WTC11 (cell line): ENCODE results near the gene HDAC1. TPM values are rescaled to one million over a fixed set of nuclear protein-coding genes. Genes with fewer than 3 reads are reported as not detected.

Experiments
- ATAC-seq: fragments of 200-7000 bp; cut with Tn5 transposase; 2 replicates; pipeline ENCODE4 v1.10.0; 2021; ENCODE audit warnings: mild to moderate bottlenecking, moderate library complexity
- CTCF ChIA-PET: fragments of 300-600 bp; sonication (Branson Sonifier 250); formaldehyde crosslinking; loops from one replicate; lab custom pipeline; 2021; ENCODE audit warnings: antibody characterized with exemption; lab: Charles Lee
- POLR2A ChIA-PET: fragments of 350-600 bp; sonication (Branson Sonifier 250); formaldehyde crosslinking; loops from one replicate; lab custom pipeline; 2021; ENCODE audit warnings: antibody characterized with exemption; lab: Charles Lee
- DNase-seq: peaks from one replicate; pipeline ENCODE4 v3.0.0; 2021; ENCODE audit warnings: low spot score
- H3K27ac Mint-ChIP-seq: 2 replicates; pipeline ENCODE4 v1.8.0; 2021; ENCODE audit warnings: mixed read lengths
- H3K27me3 Mint-ChIP-seq: 2 replicates; pipeline ENCODE4 v1.8.0; 2021; ENCODE audit warnings: low read depth, mild to moderate bottlenecking, moderate library complexity, mixed read lengths
- H3K36me3 Mint-ChIP-seq: 2 replicates; pipeline ENCODE4 v1.8.0; 2021; ENCODE audit warnings: mixed read lengths
- H3K4me1 Mint-ChIP-seq: 2 replicates; pipeline ENCODE4 v1.8.0; 2022; ENCODE audit warnings: mixed read lengths
- H3K4me3 Mint-ChIP-seq: 2 replicates; pipeline ENCODE4 v1.8.0; 2021; ENCODE audit warnings: mild to moderate bottlenecking, moderate library complexity, mixed read lengths
- H3K9me3 Mint-ChIP-seq: 2 replicates; pipeline ENCODE4 v1.8.0; 2021; ENCODE audit warnings: mixed read lengths
- ARID4B ChIP-seq: sonication (generic); formaldehyde crosslinking; IDR thresholded peaks from 2 replicates; pipeline ENCODE4 v1.8.0; 2023; ENCODE audit warnings: missing genetic modification reagents, mild to moderate bottlenecking, borderline replicate concordance
- ATF1 ChIP-seq: sonication (generic); formaldehyde crosslinking; IDR thresholded peaks from 2 replicates; pipeline ENCODE4 v1.8.1; 2023; ENCODE audit warnings: mild to moderate bottlenecking, moderate library complexity, missing genetic modification reagents
- CDX4 ChIP-seq: fragments of 250-450 bp; sonication (Bioruptor Pico); IDR thresholded peaks from 2 replicates; pipeline ENCODE4 v1.9.0; 2021; ENCODE audit warnings: moderate library complexity, mild to moderate bottlenecking, inconsistent platforms, borderline replicate concordance
- E2F1 ChIP-seq: sonication (generic); formaldehyde crosslinking; IDR thresholded peaks from 2 replicates; pipeline ENCODE4 v1.8.0; 2022; ENCODE audit warnings: mild to moderate bottlenecking, missing genetic modification reagents
- E2F5 ChIP-seq: sonication (generic); formaldehyde crosslinking; IDR thresholded peaks from 2 replicates; pipeline ENCODE4 v1.8.1; 2022; ENCODE audit warnings: mild to moderate bottlenecking, moderate library complexity, missing genetic modification reagents
- ERG ChIP-seq: fragments of 250-450 bp; sonication (Bioruptor Pico); IDR thresholded peaks from 2 replicates; pipeline ENCODE4 v1.8.0; 2021; ENCODE audit warnings: mild to moderate bottlenecking
- HMGA2 ChIP-seq: fragments of 250-450 bp; sonication (Bioruptor Pico); IDR thresholded peaks from 2 replicates; pipeline ENCODE4 v1.4.0; 2021; ENCODE audit warnings: mild to moderate bottlenecking, moderate library complexity
- HMGXB4 ChIP-seq: sonication (generic); formaldehyde crosslinking; IDR thresholded peaks from 2 replicates; pipeline ENCODE4 v1.8.1; 2023; ENCODE audit warnings: mild to moderate bottlenecking, moderate library complexity, missing genetic modification reagents
- MXD4 ChIP-seq: fragments of 250-450 bp; sonication (Bioruptor Pico); IDR thresholded peaks from 2 replicates; pipeline ENCODE4 v1.8.0; 2021; ENCODE audit warnings: mild to moderate bottlenecking, moderate library complexity, borderline replicate concordance
- SP1 ChIP-seq: sonication (generic); formaldehyde crosslinking; conservative IDR thresholded peaks from 2 replicates; pipeline ENCODE4 v1.8.1; 2022; ENCODE audit warnings: missing genetic modification reagents
- ZNF121 ChIP-seq: sonication (generic); formaldehyde crosslinking; IDR thresholded peaks from 2 replicates; pipeline ENCODE4 v1.8.0; 2023; ENCODE audit warnings: missing genetic modification reagents
- ZNF219 ChIP-seq: sonication (generic); formaldehyde crosslinking; IDR thresholded peaks from 2 replicates; pipeline ENCODE4 v1.8.0; 2023; ENCODE audit warnings: missing genetic modification reagents, mild to moderate bottlenecking, borderline replicate concordance
- ZNF416 ChIP-seq: fragments of 250-450 bp; sonication (Bioruptor Pico); IDR thresholded peaks from 2 replicates; pipeline ENCODE4 v1.9.0; 2021; ENCODE audit warnings: mild to moderate bottlenecking, inconsistent platforms
- total RNA-seq: library from RNA; stranded (reverse); gene quantifications from 3 replicates; pipeline ENCODE4 v1.2.3, GENCODE V29; 2021

HDAC1 gene
- total RNA-seq, 1 experiment from 2014 or later: 108 TPM

GRCh38 chr1:32362474-32363313 is 70.8 kb downstream of the HDAC1 start, which contains the start of the genes FAM229A and TSSK3:
FAM229A (minus strand) TSS chr1:32362485; CDS start chr1:32362091, 394 bp downstream.
TSSK3 (plus strand) TSS chr1:32362539; CDS start chr1:32362702, 163 bp downstream.
- ATAC-seq: peak; percentile 17
- peak within 1 kb of the TSS; percentile 52 for H3K4me3 Mint-ChIP-seq
- peaks cover 41% of the 10 kb centered on the region for H3K27me3 Mint-ChIP-seq
- DNase-seq: no peak
- ChIA-PET CTCF (interaction anchor here (0.6 to 2.0 kb wide), 5 partner anchors 11 to 147 kb away, joined by 3 to 7 read pairs (median 4); no protein-coding TSS in a partner anchor), POLR2A (interaction anchor here (0.6 to 2.5 kb wide), 5 partner anchors 12 to 394 kb away, joined by 3 to 10 read pairs (median 4); partner anchors contain the start of genes BSDC1 and MARCKSL1)
- TF ChIP-seq HMGXB4 (CRISPR knock-in tag): no peak
- TF ChIP-seq HMGA2 (CRISPR knock-in tag): no peak
- no peak for TF ChIP-seq ZNF219 (CRISPR knock-in tag)
- TF ChIP-seq E2F5 (CRISPR knock-in tag): no peak
- TF ChIP-seq ATF1 (CRISPR knock-in tag): no peak
- TF ChIP-seq SP1 (CRISPR knock-in tag): no peak
- no peak for TF ChIP-seq ZNF416 (CRISPR knock-in tag)
- TF ChIP-seq ERG (CRISPR knock-in tag): no peak
- TF ChIP-seq E2F1 (CRISPR knock-in tag): no peak
- TF ChIP-seq CDX4 (CRISPR knock-in tag): no peak
- no peak for TF ChIP-seq ZNF121 (CRISPR knock-in tag)
- TF ChIP-seq ARID4B: no peak
- no peak for TF ChIP-seq MXD4
- peaks cover 4% of the 10 kb centered on the region for H3K36me3 Mint-ChIP-seq
- H3K27ac Mint-ChIP-seq: peak within 1 kb of the TSS; percentile 35; the same call in 1 of the 2 replicates
- H3K9me3 Mint-ChIP-seq: no peaks in the 10 kb centered on the region
- H3K4me1 Mint-ChIP-seq: peaks cover 10% of the 10 kb centered on the region
